ENCODE measurements around the gene IFI6.

IFI6 gene

GRCh38 chr1:27647328-27647727, 24.7 kb downstream of the IFI6 start:
- Histone ChIP-seq H3K79me1 (ENCODE audit: low read length) (no peaks in the 10 kb centered on the region), H3K18ac (ENCODE audit: low read length) (no peak overlapping the region)
- no CpG with 5 or more reads among the region's 5 CpGs for WGBS (ENCODE audit: extremely low coverage, insufficient coverage, insufficient read length)

GRCh38 chr1:27646676-27647075, 25.3 kb downstream of the IFI6 start:
- Histone ChIP-seq H3K9me3 (ENCODE audit: insufficient read depth, low read depth, low read length) (no peaks in the 10 kb centered on the region), H2AFZ (ENCODE audit: insufficient read depth, low read length, poor library complexity) (no peak overlapping the region), H4K91ac (ENCODE audit: low read depth, low read length) (no peak overlapping the region), H3K4ac (ENCODE audit: low read depth, low read length) (no peak overlapping the region), H3K4me1 (ENCODE audit: control insufficient read depth in 1 of 2, insufficient read depth in 2 of 2, low read length in 2 of 2) (peaks cover 5 to 9% of the 10 kb centered on the region in 2 experiments), H3K79me2 (ENCODE audit: control insufficient read depth, insufficient read depth, low read length, poor library complexity) (no peaks in the 10 kb centered on the region), H2BK120ac (ENCODE audit: insufficient read depth, low read length, poor library complexity) (no peak overlapping the region), H3K4me2 (ENCODE audit: low read length) (no peak overlapping the region), H3K27ac (ENCODE audit: low read depth, low read length) (no peak overlapping the region), H3K23ac (ENCODE audit: low read length) (no peak overlapping the region), H2BK12ac (ENCODE audit: low read length) (no peak overlapping the region), H3K9ac (ENCODE audit: low read length) (no peak overlapping the region), H3K14ac (ENCODE audit: low read length) (no peak overlapping the region), H3K4me3 (ENCODE audit: low read depth, low read length) (no peak overlapping the region), H4K12ac (ENCODE audit: low read depth, low read length) (no peak overlapping the region), H3K79me1 (ENCODE audit: low read length) (no peaks in the 10 kb centered on the region), H3K18ac (ENCODE audit: low read length) (no peak overlapping the region), H2AK5ac (ENCODE audit: low read length) (no peak overlapping the region), H4K8ac (ENCODE audit: low read depth, low read length) (no peak overlapping the region), H3K27me3 (ENCODE audit: insufficient read depth, low read length) (no peaks in the 10 kb centered on the region), H2BK5ac (ENCODE audit: low read depth, low read length, poor library complexity) (no peak overlapping the region), H3K36me3 (ENCODE audit: control insufficient read depth in 1 of 2, insufficient read depth in 2 of 2, low read length in 2 of 2) (no peaks in the 10 kb centered on the region)
- no peak for DNase-seq
- WGBS (ENCODE audit: extremely low coverage, insufficient coverage, insufficient read length), result no CpG with 5 or more reads among the region's 8 CpGs

More at GRCh38 chr1:27647328-27647727, 24.7 kb downstream of the IFI6 start:
- no peak overlapping the region for H2BK120ac ChIP-seq (ENCODE audit: insufficient read depth, low read length, poor library complexity)
- peaks cover 5 to 9% of the 10 kb centered on the region in 2 experiments for H3K4me1 ChIP-seq (ENCODE audit: control insufficient read depth in 1 of 2, insufficient read depth in 2 of 2, low read length in 2 of 2)
- H3K79me2 ChIP-seq (ENCODE audit: control insufficient read depth, insufficient read depth, low read length, poor library complexity), result no peaks in the 10 kb centered on the region
- no peak overlapping the region for H3K14ac ChIP-seq (ENCODE audit: low read length)
- H3K9ac ChIP-seq (ENCODE audit: low read length), result no peak overlapping the region
- H3K9me3 ChIP-seq (ENCODE audit: insufficient read depth, low read depth, low read length), result no peaks in the 10 kb centered on the region
- DNase-seq, result no peak
- no peak overlapping the region for H3K4ac ChIP-seq (ENCODE audit: low read depth, low read length)
- no peaks in the 10 kb centered on the region for H3K36me3 ChIP-seq (ENCODE audit: control insufficient read depth in 1 of 2, insufficient read depth in 2 of 2, low read length in 2 of 2)
- H3K27ac ChIP-seq (ENCODE audit: low read depth, low read length), result no peak overlapping the region
- H2AK5ac ChIP-seq (ENCODE audit: low read length), result no peak overlapping the region
- H4K8ac ChIP-seq (ENCODE audit: low read depth, low read length), result no peak overlapping the region
- no peak overlapping the region for H4K91ac ChIP-seq (ENCODE audit: low read depth, low read length)
- no peak overlapping the region for H4K12ac ChIP-seq (ENCODE audit: low read depth, low read length)
- H3K27me3 ChIP-seq (ENCODE audit: insufficient read depth, low read length), result no peaks in the 10 kb centered on the region
- no peak overlapping the region for H2AFZ ChIP-seq (ENCODE audit: insufficient read depth, low read length, poor library complexity)
- H3K4me3 ChIP-seq (ENCODE audit: low read depth, low read length), result no peak overlapping the region
- H2BK5ac ChIP-seq (ENCODE audit: low read depth, low read length, poor library complexity), result no peak overlapping the region
- no peak overlapping the region for H3K4me2 ChIP-seq (ENCODE audit: low read length)
- H2BK12ac ChIP-seq (ENCODE audit: low read length), result no peak overlapping the region
- no peak overlapping the region for H3K23ac ChIP-seq (ENCODE audit: low read length)

GRCh38 chr1:27645071-27645415, 26.9 kb downstream of the IFI6 start:
- Histone ChIP-seq H3K27ac (ENCODE audit: low read depth, low read length) (no peak overlapping the region), H3K18ac (ENCODE audit: low read length) (no peak overlapping the region), H3K4ac (ENCODE audit: low read depth, low read length) (no peak overlapping the region), H3K9ac (ENCODE audit: low read length) (no peak overlapping the region), H3K36me3 (ENCODE audit: control insufficient read depth in 1 of 2, insufficient read depth in 2 of 2, low read length in 2 of 2) (no peaks in the 10 kb centered on the region), H2BK120ac (ENCODE audit: insufficient read depth, low read length, poor library complexity) (no peak overlapping the region), H2AK5ac (ENCODE audit: low read length) (no peak overlapping the region), H2AFZ (ENCODE audit: insufficient read depth, low read length, poor library complexity) (no peak overlapping the region), H3K4me1 (ENCODE audit: control insufficient read depth in 1 of 2, insufficient read depth in 2 of 2, low read length in 2 of 2) (peaks cover 0 to under 1% of the 10 kb centered on the region in 2 experiments), H3K4me3 (ENCODE audit: low read depth, low read length) (no peak overlapping the region), H3K4me2 (ENCODE audit: low read length) (no peak overlapping the region), H3K27me3 (ENCODE audit: insufficient read depth, low read length) (no peaks in the 10 kb centered on the region), H3K14ac (ENCODE audit: low read length) (no peak overlapping the region), H4K8ac (ENCODE audit: low read depth, low read length) (no peak overlapping the region), H3K79me1 (ENCODE audit: low read length) (no peaks in the 10 kb centered on the region), H4K91ac (ENCODE audit: low read depth, low read length) (no peak overlapping the region), H2BK5ac (ENCODE audit: low read depth, low read length, poor library complexity) (no peak overlapping the region), H2BK12ac (ENCODE audit: low read length) (no peak overlapping the region), H3K23ac (ENCODE audit: low read length) (no peak overlapping the region), H3K79me2 (ENCODE audit: control insufficient read depth, insufficient read depth, low read length, poor library complexity) (no peaks in the 10 kb centered on the region), H3K9me3 (ENCODE audit: insufficient read depth, low read depth, low read length) (no peaks in the 10 kb centered on the region), H4K12ac (ENCODE audit: low read depth, low read length) (no peak overlapping the region)
- DNase-seq, result no peak
- no CpG with 5 or more reads among the region's 4 CpGs for WGBS (ENCODE audit: extremely low coverage, insufficient coverage, insufficient read length)

- Histone ChIP-seq H3K36me3 (ENCODE audit: control insufficient read depth in 1 of 2, insufficient read depth in 2 of 2, low read length in 2 of 2) (no peaks in the 10 kb centered on the region), H3K9ac (ENCODE audit: low read length) (no peak overlapping the region), H3K14ac (ENCODE audit: low read length) (no peak overlapping the region), H3K27me3 (ENCODE audit: insufficient read depth, low read length) (no peaks in the 10 kb centered on the region), H2AFZ (ENCODE audit: insufficient read depth, low read length, poor library complexity) (no peak overlapping the region), H3K79me2 (ENCODE audit: control insufficient read depth, insufficient read depth, low read length, poor library complexity) (no peaks in the 10 kb centered on the region), H4K8ac (ENCODE audit: low read depth, low read length) (no peak overlapping the region), H3K4me3 (ENCODE audit: low read depth, low read length) (no peak overlapping the region), H4K91ac (ENCODE audit: low read depth, low read length) (no peak overlapping the region), H3K4ac (ENCODE audit: low read depth, low read length) (no peak overlapping the region), H4K12ac (ENCODE audit: low read depth, low read length) (no peak overlapping the region), H3K79me1 (ENCODE audit: low read length) (no peaks in the 10 kb centered on the region), H2BK5ac (ENCODE audit: low read depth, low read length, poor library complexity) (no peak overlapping the region), H3K4me1 (ENCODE audit: control insufficient read depth in 1 of 2, insufficient read depth in 2 of 2, low read length in 2 of 2) (no peaks in the 10 kb centered on the region), H3K4me2 (ENCODE audit: low read length) (no peak overlapping the region), H2BK120ac (ENCODE audit: insufficient read depth, low read length, poor library complexity) (no peak overlapping the region), H3K27ac (ENCODE audit: low read depth, low read length) (no peak overlapping the region), H3K9me3 (ENCODE audit: insufficient read depth, low read depth, low read length) (no peaks in the 10 kb centered on the region), H2AK5ac (ENCODE audit: low read length) (no peak overlapping the region), H3K23ac (ENCODE audit: low read length) (no peak overlapping the region), H3K18ac (ENCODE audit: low read length) (no peak overlapping the region), H2BK12ac (ENCODE audit: low read length) (no peak overlapping the region)
- DNase-seq, result no peak
- no CpG with 5 or more reads among the region's 5 CpGs for WGBS (ENCODE audit: extremely low coverage, insufficient coverage, insufficient read length)
These were observed 27.5 kb downstream of the IFI6 start for GRCh38 chr1:27644369-27645070.
